GM18499 (cell line): ENCODE results near the gene TMEM41B.
"Not testable (repeated sequence)": the region's sequence is repeated elsewhere in the genome, so short reads cannot be mapped to it uniquely, and the experiment has no call there.

Source experiments
- ATAC-seq: cut with Tn5 transposase; IDR thresholded peaks from one replicate; pipeline ENCODE4 v1.9.1; 2021; ENCODE audit warnings: moderate number of reproducible peaks; ENCODE audit not compliant: insufficient read depth, unreplicated experiment

TMEM41B gene

GRCh38 chr11:9314291-9315077 is at the start of gene TMEM41B:
TSS of gene TMEM41B (minus strand) at chr11:9314593. CDS start at chr11:9314441, 152 bp downstream.
- ATAC-seq, result peak; percentile 78

- no peak for ATAC-seq
These were observed 48.0 kb upstream of the TMEM41B start for GRCh38 chr11:9362393-9362863.

DNA sequence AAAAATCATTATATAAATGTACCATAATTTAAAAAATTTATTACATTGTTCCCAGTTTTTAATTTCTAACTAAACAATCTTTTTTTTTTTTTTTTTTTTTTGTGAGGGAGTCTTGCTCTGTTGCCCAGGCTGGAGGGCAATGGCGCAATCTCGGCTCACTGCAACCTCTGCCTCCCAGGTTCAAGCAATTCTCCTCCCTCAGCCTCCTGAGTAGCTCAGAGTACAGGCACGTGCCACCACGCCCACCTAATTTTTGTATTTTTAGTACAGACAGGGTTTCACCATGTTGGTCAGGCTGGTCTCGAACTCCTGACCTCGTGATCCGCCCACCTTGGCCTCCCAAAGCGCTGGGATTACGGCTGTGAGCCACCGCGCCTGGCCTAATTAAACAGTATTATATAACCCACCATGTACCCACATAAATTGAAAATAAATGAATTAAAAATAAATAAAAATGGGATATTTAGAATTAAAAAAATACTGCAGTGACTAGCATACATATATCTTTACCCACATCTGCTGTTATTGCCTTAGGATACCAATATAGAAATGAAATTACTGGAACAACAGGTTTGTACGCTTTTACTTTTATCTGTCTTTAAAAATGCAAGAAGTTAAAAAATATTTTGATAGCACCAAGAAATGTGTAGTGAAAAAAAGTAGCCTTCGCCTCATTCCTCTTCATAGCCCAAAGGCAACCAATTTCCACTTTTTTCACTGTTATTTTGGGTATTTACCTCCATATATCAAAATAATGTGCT is 46.6 kb upstream of the TMEM41B start:
- ATAC-seq, result not testable (repeated sequence)

GRCh38 chr11:9357041-9357440 is 42.6 kb upstream of the TMEM41B start:
- ATAC-seq, result no peak

GRCh38 chr11:9351321-9351881 is 37.0 kb upstream of the TMEM41B start:
- ATAC-seq, result no peak

DNA sequence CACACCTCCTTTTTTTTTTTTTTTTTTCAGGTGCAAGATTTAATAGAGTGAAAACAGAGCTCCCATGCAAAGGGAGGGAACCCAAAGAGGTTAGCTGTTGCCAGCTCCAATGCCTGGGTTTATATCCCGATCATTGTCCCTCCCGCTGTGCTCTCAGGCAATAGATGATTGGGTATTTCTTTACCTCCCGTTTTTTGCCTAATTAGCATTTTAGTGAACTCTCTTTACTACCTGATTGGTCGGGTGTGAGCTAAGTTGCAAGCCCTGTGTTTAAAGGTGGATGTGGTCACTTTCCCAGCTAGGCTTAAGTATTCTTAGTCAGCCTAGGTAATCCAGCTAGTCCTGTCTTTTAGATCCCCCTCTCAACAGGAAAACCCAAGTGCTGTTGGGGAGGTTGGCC is 33.4 kb upstream of the TMEM41B start:
- ATAC-seq, result not testable (repeated sequence)

DNA sequence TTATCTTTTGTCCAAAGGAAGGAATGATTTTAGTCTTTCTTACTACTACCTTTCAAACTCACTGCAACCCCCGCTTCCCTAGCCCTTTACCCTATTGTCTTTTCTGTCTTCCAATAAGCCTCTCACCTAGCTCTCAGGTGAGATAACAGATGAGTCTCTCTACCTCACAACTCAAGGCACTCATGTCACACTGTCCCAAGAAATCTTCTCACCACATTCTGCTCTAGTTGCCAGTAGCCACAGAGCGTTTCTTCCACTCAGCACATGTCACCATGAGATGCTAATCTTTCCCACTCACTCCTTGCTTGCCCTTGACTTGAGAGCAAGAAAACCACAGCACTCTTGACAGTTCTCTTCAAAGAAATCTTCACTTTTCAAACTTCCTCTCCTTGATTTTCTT is 32.7 kb upstream of the TMEM41B start:
- ATAC-seq, result no peak

GRCh38 chr11:9344061-9344680 is 29.8 kb upstream of the TMEM41B start:
- ATAC-seq, result no peak

DNA sequence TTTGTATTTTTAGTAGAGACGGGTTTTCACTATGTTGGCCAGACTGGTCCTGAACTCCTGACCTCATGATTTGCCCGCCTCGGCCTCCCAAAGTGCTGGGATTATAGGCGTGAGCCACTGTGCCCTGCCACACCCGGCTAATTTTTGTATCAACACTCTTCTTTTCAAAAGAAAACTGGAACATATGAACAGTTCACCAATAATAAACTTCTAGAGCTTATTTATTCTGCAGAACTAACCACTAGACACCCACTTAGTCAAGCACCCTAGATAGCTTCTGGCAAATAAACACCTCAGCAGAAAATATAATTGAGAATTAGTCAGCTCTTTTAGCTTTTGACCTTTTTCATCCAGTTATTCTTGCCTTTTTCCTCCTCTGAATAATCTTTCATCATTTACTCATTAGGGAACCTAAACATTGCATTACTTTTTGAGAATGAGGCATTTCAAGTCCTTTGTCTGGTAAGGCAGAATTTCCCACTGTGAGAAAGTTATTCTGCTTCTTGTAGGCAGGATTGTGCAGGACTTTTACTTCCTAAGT is 27.3 kb upstream of the TMEM41B start:
- ATAC-seq, result no peak

GRCh38 chr11:9332655-9333054 is 18.3 kb upstream of the TMEM41B start:
- ATAC-seq, result no peak

GRCh38 chr11:9330387-9331384 is 16.3 kb upstream of the TMEM41B start:
- no peak for ATAC-seq

GRCh38 chr11:9320047-9320446 is 5.7 kb upstream of the TMEM41B start:
- no peak for ATAC-seq

DNA sequence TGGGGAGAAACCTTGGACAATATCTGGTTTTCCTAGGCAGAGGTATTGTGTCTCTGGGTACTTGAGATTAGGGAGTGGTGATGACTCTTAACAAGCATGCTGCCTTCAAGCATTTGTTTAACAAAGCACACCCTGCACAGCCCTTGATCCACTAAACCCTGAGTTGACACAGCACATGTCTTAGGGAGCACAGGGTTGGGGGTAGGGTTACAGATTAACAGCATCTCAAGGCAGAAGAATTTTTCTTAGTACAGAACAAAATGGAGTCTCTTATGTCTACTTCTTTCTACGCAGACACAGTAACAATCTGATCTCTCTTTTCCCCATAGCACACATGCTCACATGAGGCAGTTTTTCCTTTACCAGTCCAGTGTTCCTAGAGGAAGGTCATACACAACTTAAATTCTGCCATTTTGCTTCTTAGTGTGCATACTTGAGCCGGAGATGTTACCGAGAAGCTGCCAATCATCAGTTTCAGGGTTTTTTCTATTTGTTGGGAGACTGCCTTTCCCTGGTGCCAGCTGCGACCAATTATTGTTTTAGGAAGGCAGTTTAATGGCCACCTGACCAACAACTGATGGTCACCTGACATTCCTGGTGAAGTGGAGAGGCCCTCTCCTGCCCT is 5.1 kb upstream of the TMEM41B start:
- ATAC-seq, result not testable (repeated sequence)

- not testable (repeated sequence) for ATAC-seq
These were observed 4.3 kb upstream of the TMEM41B start for GRCh38 chr11:9318442-9319376.

DNA sequence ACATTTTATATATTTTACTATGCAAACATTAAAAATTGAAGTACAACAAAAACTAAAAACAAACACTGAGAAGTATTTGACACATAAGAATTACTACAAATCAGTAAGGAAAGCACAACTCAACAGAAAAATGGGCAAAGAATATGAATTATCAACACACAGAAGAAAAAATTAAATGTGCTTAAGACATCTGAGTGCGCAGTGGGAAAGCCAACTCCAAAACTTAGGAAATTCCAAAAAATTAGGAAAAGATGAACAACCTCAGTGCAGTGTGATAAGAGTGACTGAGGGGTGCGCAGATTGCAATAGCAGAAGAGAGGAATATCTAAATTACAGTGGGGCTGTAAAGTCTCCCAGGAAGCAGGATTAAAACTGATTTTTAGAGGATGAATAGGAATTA is 1.9 kb upstream of the TMEM41B start:
- ATAC-seq, result no peak

GRCh38 chr11:9315078-9315688 is 790 bp upstream of the TMEM41B start:
- no peak for ATAC-seq

DNA sequence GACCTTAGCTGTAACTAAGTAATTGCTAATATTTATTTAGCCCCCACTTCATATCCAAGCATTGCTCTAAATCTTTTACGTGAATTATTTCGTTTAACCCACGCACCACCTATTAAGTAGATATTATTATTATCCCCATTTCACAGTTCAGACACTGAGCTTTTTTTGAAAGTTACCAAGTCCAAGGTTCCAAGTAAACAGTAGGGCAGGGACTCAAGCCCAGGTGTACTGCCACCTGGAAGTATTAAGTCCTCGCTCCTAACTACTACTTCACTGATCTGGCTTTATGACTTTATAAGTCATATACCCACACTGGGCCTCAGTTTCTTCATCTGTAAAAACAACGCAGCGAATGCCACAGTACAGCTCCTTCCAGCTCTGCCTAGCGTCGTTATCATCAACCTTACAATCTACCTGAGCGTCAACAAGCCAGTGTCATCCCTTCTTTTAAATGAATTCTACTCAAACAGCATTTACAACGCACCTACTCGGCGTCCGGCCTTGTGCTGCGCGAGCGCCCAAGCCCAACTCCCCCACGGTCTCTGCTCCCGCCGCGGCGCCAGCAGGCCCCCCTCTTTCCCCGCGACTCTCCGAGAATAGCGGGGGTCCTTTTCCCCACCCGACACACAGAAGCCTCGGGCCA is 624 bp downstream of the TMEM41B start:
- ATAC-seq, result no peak
